CD4-positive, CD25-positive, alpha-beta regulatory T cell (primary cell): ENCODE results near the gene RMI1. TPM values are rescaled to one million over a fixed set of nuclear protein-coding genes. Genes with fewer than 3 reads are reported as not detected.
A peak's percentile ranks its signal among the peaks of the same experiment; 100 is the strongest.

Experiments
- ATAC-seq, 2 donors: fragments of 150-1000 bp; cut with Tn5 transposase; one replicate each; pipeline ENCODE4 v1.10.0; 2021; ENCODE audit warnings: low read depth in 2 of 2, moderate number of reproducible peaks in 2 of 2, moderate library complexity in 1 of 2
- DNase-seq, 3 donors: peaks; one replicate each; pipeline versions ENCODE4 v3.0.0 to v3.0.0-alpha.2; 2012 to 2022; ENCODE audit warnings: mixed read lengths in 1 of 3
- H3K27ac ChIP-seq: one replicate; pipeline ENCODE4 v1.7.0; 2013; ENCODE audit warnings: mild to moderate bottlenecking, low read length; ENCODE audit not compliant: insufficient read depth, poor library complexity, severe bottlenecking
- H3K27me3 ChIP-seq: one replicate; pipeline ENCODE4 v1.7.0; 2013; ENCODE audit warnings: low read length; ENCODE audit not compliant: control insufficient read depth, insufficient read depth
- H3K36me3 ChIP-seq: one replicate; pipeline ENCODE4 v1.7.0; 2013; ENCODE audit warnings: mild to moderate bottlenecking, low read length, moderate library complexity; ENCODE audit not compliant: control insufficient read depth, insufficient read depth
- H3K4me1 ChIP-seq: 2 replicates; pipeline ENCODE4 v1.7.0; 2013; ENCODE audit warnings: mild to moderate bottlenecking, low read length; ENCODE audit not compliant: insufficient read depth, control insufficient read depth, poor library complexity, severe bottlenecking
- H3K4me3 ChIP-seq: one replicate; pipeline ENCODE4 v1.7.0; 2013; ENCODE audit warnings: low read depth, mild to moderate bottlenecking, low read length, moderate library complexity
- H3K9me3 ChIP-seq, 2 experiments: 1 replicate in 1 of 2; 2 replicates in 1 of 2; pipeline ENCODE4 v1.7.0; 2013; ENCODE audit warnings: low read length in 2 of 2, mild to moderate bottlenecking in 1 of 2, moderate library complexity in 1 of 2; ENCODE audit not compliant: control insufficient read depth in 2 of 2
- H3K27ac Mint-ChIP-seq, 3 donors: one replicate each; pipeline ENCODE4 v1.8.0; 2020 to 2022; ENCODE audit warnings: mild to moderate bottlenecking in 3 of 3, mixed read lengths in 3 of 3, moderate library complexity in 2 of 3
- H3K27me3 Mint-ChIP-seq: one replicate; pipeline ENCODE4 v1.8.0; 2022; ENCODE audit warnings: mild to moderate bottlenecking, mixed read lengths
- H3K36me3 Mint-ChIP-seq: one replicate; pipeline ENCODE4 v1.8.0; 2020; ENCODE audit warnings: mixed read lengths
- H3K4me1 Mint-ChIP-seq, 4 donors: one replicate each; pipeline ENCODE4 v1.8.0; 2020 to 2022; ENCODE audit warnings: mixed read lengths in 4 of 4, mild to moderate bottlenecking in 1 of 4
- H3K4me3 Mint-ChIP-seq, 4 donors: one replicate each; pipeline ENCODE4 v1.8.0; 2020 to 2022; ENCODE audit warnings: mild to moderate bottlenecking in 4 of 4, mixed read lengths in 4 of 4, moderate library complexity in 3 of 4
- H3K9me3 Mint-ChIP-seq, 7 donors: one replicate each; pipeline ENCODE4 v1.8.0; 2020 to 2022; ENCODE audit warnings: mixed read lengths in 7 of 7, mild to moderate bottlenecking in 3 of 7, moderate library complexity in 2 of 7
- polyA plus RNA-seq, 4 donors: library from polyadenylated mRNA; unstranded; fragments of 300-500 nt; fragmentation: Illumina TruSeq; gene quantifications; one replicate each; pipeline ENCODE4 v1.2.3, GENCODE V29; 2021
- total RNA-seq: library from RNA; stranded (reverse); gene quantifications from one replicate; pipeline ENCODE4 v1.2.3, GENCODE V29; 2022

RMI1 gene
- total and polyA plus RNA-seq, 5 donors from 2014 or later = 2.8 to 9.8 (median 6.8) TPM

- H3K9me3 ChIP-seq = no peaks in the 10 kb centered on the region
- peaks cover 49% of the 10 kb centered on the region for H3K4me1 ChIP-seq
- H3K4me3 Mint-ChIP-seq = peak within 1 kb of the TSS; percentile 97 to 100 (median 100)
- peak; percentile 83 to 84 for ATAC-seq
- H3K27me3 ChIP-seq = no peaks in the 10 kb centered on the region
- peak within 1 kb of the TSS; percentile 98 to 100 (median 100) for H3K27ac Mint-ChIP-seq
- peaks cover 30% of the 10 kb centered on the region for H3K36me3 ChIP-seq
- peaks cover 0 to 2% (median 0%) of the 10 kb centered on the region in 7 donors for H3K9me3 Mint-ChIP-seq
- peak; percentile 98 to 100 (median 99) for DNase-seq
- H3K27me3 Mint-ChIP-seq = peaks cover 12% of the 10 kb centered on the region
- peaks cover 32 to 56% (median 44%) of the 10 kb centered on the region in 4 donors for H3K4me1 Mint-ChIP-seq
- peak within 1 kb of the TSS; percentile 99 for H3K27ac ChIP-seq
- H3K4me3 ChIP-seq = peak within 1 kb of the TSS; percentile 100
- H3K36me3 Mint-ChIP-seq = peaks cover 36% of the 10 kb centered on the region
Measured at GRCh38 chr9:83979812-83980394, 702 bp upstream of the RMI1 start, which contains the start of gene HNRNPK. TSS of gene HNRNPK (minus strand) at chr9:83980215. CDS start at chr9:83978252, 1,963 bp downstream.

DNA sequence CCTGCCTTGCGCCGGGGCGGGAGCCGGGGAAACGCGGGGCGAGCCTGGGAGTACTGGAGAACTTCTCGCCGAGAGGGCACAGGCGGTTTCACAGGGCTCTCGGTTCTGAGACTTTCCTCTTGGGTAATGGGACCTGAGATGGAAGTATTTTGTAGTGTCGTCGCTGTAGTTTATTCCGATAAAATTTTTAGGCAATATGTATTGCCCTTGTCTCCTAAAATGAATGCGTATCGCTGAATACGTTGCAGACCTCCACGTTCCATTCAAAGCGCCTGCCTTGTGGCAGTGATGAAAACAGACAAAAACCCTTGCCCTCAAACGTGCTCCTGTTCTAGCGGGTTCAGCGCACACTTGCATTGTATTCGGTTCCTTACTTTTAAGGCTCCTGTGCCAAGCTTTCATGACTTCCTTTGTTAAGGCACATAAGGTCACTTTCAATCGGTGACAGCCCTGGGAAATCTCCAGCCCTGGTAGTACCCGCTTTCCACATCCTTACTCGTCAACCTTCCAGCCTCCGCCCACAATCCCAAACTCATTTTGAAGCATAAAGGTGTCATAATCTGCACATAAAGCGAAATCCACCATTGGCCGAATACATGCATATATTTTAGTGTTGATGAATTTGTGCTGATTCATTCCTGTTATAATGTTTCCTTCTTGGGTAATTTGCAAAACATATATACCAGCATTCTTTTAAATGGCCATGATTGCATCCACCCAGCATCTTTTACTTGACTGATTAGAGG is 694 bp downstream of the RMI1 start:
- ATAC-seq (no peak), DNase-seq (peak in 1 of 3 donors; percentile 51)
- Mint-ChIP-seq H3K4me3 (peak overlapping the region; percentile 97 to 100 (median 100)), H3K4me1 (peaks cover 22 to 43% (median 36%) of the 10 kb centered on the region in 4 donors), H3K27me3 (peaks cover 12% of the 10 kb centered on the region), H3K27ac (peak overlapping the region; percentile 53 to 100 (median 77)), H3K36me3 (peaks cover 22% of the 10 kb centered on the region), H3K9me3 (no peaks in the 10 kb centered on the region)
- no peaks in the 10 kb centered on the region for H3K27me3 ChIP-seq
- H3K27ac ChIP-seq = peak overlapping the region; percentile 99
- H3K36me3 ChIP-seq = peaks cover 16% of the 10 kb centered on the region
- peak overlapping the region; percentile 91 for H3K4me3 ChIP-seq
- peaks cover 38% of the 10 kb centered on the region for H3K4me1 ChIP-seq
- H3K9me3 ChIP-seq = no peaks in the 10 kb centered on the region

DNA sequence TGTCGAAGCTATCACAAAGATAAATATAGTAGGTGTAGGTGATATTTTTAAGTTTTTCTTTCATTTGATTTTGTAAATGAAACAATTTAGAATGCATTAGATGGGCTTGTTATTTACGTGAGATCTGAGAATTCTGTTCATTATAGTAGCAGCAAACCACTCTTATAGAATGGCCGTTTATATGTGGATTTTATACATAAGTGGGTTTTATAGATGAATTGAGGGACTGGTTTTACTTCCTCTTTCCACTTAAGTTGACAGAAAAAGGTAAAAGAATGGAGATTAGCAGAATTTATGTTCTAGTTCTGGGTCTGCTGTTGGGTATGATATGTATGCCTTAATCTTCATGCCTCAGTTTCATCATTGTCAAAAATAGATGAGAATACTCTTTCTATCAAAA is 5.6 kb downstream of the RMI1 start:
- Histone ChIP-seq H3K27ac (no peak overlapping the region), H3K36me3 (peaks cover 2% of the 10 kb centered on the region), H3K4me3 (no peak overlapping the region), H3K9me3 (no peaks in the 10 kb centered on the region), H3K4me1 (peaks cover 14% of the 10 kb centered on the region), H3K27me3 (no peaks in the 10 kb centered on the region)
- no peak overlapping the region for H3K4me3 Mint-ChIP-seq
- no peaks in the 10 kb centered on the region for H3K27me3 Mint-ChIP-seq
- H3K36me3 Mint-ChIP-seq = peaks cover 16% of the 10 kb centered on the region
- H3K4me1 Mint-ChIP-seq = peaks cover 14 to 37% (median 20%) of the 10 kb centered on the region in 4 donors
- DNase-seq (no peak), ATAC-seq (no peak)
- no peak overlapping the region for H3K27ac Mint-ChIP-seq
- no peaks in the 10 kb centered on the region for H3K9me3 Mint-ChIP-seq

- H3K27ac Mint-ChIP-seq = no peak overlapping the region
- ATAC-seq = no peak
Measured at GRCh38 chr9:83986765-83987401, 6.3 kb downstream of the RMI1 start.

DNA sequence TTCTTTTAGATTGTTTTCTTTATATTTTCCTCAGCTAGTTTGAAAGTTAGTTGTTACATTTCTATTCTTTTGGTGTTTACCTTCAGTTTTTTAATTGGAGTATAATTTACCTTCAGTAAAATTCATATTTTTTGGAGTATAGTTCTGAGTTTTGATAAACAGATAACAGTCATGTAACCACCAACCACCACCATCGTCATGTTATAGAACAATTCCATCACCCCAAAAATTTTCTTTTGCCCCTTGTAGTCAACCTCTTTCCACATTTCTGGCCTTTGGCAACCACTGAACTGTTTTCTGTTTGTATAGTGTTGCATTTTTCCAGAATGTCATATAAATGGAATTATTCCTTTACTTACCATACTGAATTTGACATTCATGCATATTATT is 6.8 kb downstream of the RMI1 start:
- peaks cover 10 to 30% (median 23%) of the 10 kb centered on the region in 4 donors for H3K4me1 Mint-ChIP-seq
- no peaks in the 10 kb centered on the region for H3K9me3 Mint-ChIP-seq
- no peak overlapping the region for H3K4me3 ChIP-seq
- H3K9me3 ChIP-seq = no peaks in the 10 kb centered on the region
- H3K4me3 Mint-ChIP-seq = peak overlapping the region in 1 of 4 donors; percentile 57
- ATAC-seq (no peak), DNase-seq (no peak)
- no peaks in the 10 kb centered on the region for H3K27me3 ChIP-seq
- no peak overlapping the region for H3K27ac ChIP-seq
- peaks cover 16% of the 10 kb centered on the region for H3K36me3 Mint-ChIP-seq
- no peaks in the 10 kb centered on the region for H3K27me3 Mint-ChIP-seq
- peaks cover 4% of the 10 kb centered on the region for H3K4me1 ChIP-seq
- peak overlapping the region in 2 of 3 donors; percentile 21 to 80 for H3K27ac Mint-ChIP-seq
- H3K36me3 ChIP-seq = peaks cover 2% of the 10 kb centered on the region

More at GRCh38 chr9:83986765-83987401, 6.3 kb downstream of the RMI1 start:
- Mint-ChIP-seq H3K4me3 (peak overlapping the region in 2 of 4 donors; percentile 47 to 57), H3K36me3 (peaks cover 16% of the 10 kb centered on the region), H3K27me3 (no peaks in the 10 kb centered on the region), H3K4me1 (peaks cover 10 to 31% (median 23%) of the 10 kb centered on the region in 4 donors), H3K9me3 (no peaks in the 10 kb centered on the region)
- Histone ChIP-seq H3K27me3 (no peaks in the 10 kb centered on the region), H3K36me3 (peaks cover 2% of the 10 kb centered on the region), H3K4me3 (no peak overlapping the region), H3K4me1 (peaks cover 7% of the 10 kb centered on the region), H3K27ac (no peak overlapping the region), H3K9me3 (no peaks in the 10 kb centered on the region)
- no peak for DNase-seq

- H3K27me3 ChIP-seq = no peaks in the 10 kb centered on the region
- H3K27me3 Mint-ChIP-seq = no peaks in the 10 kb centered on the region
- H3K36me3 Mint-ChIP-seq = peaks cover 16% of the 10 kb centered on the region
- no peaks in the 10 kb centered on the region for H3K4me1 ChIP-seq
- no peak for ATAC-seq
- peak overlapping the region in 1 of 4 donors; percentile 38 for H3K4me3 Mint-ChIP-seq
- H3K27ac ChIP-seq = no peak overlapping the region
- no peak overlapping the region for H3K4me3 ChIP-seq
- H3K27ac Mint-ChIP-seq = no peak overlapping the region
- H3K36me3 ChIP-seq = peaks cover 2% of the 10 kb centered on the region
- H3K4me1 Mint-ChIP-seq = peaks cover 7 to 22% (median 16%) of the 10 kb centered on the region in 4 donors
- no peak for DNase-seq
- H3K9me3 Mint-ChIP-seq = no peaks in the 10 kb centered on the region
- H3K9me3 ChIP-seq = no peaks in the 10 kb centered on the region
Measured at GRCh38 chr9:83988411-83988810, 7.8 kb downstream of the RMI1 start.

GRCh38 chr9:83991355-83991754 is 10.8 kb downstream of the RMI1 start:
- H3K4me1 ChIP-seq = no peaks in the 10 kb centered on the region
- Mint-ChIP-seq H3K4me1 (peaks cover 3 to 24% (median 14%) of the 10 kb centered on the region in 4 donors), H3K4me3 (no peak overlapping the region), H3K27me3 (no peaks in the 10 kb centered on the region), H3K9me3 (no peaks in the 10 kb centered on the region), H3K36me3 (peaks cover 20% of the 10 kb centered on the region), H3K27ac (no peak overlapping the region)
- ATAC-seq (no peak), DNase-seq (no peak)
- H3K27me3 ChIP-seq = no peaks in the 10 kb centered on the region
- no peak overlapping the region for H3K27ac ChIP-seq
- H3K4me3 ChIP-seq = no peak overlapping the region
- H3K9me3 ChIP-seq = no peaks in the 10 kb centered on the region
- H3K36me3 ChIP-seq = peaks cover 2% of the 10 kb centered on the region
